Heart left ventricle (tissue), 16 donors: ENCODE measurements around the gene THEM5. TPM values are rescaled to one million over a fixed set of nuclear protein-coding genes. Genes with fewer than 3 reads are reported as not detected.
A peak's percentile ranks its signal among the peaks of the same experiment; 100 is the strongest.

Experiments used
- ATAC-seq, 4 donors: fragments of 200-7000 bp; cut with Tn5 transposase; one replicate each; pipeline ENCODE4 v1.9.1; 2020 to 2022; ENCODE audit warnings: moderate library complexity in 4 of 4, mild to moderate bottlenecking in 3 of 4, moderate number of reproducible peaks in 1 of 4
- DNase-seq, 5 donors: peaks; one replicate each; pipeline ENCODE4 v3.0.0-alpha.2; 2020
- H3K27ac ChIP-seq, 12 donors: fragments of 200-600 bp; sonication (generic) in 4 of 12; one replicate each; pipeline versions ENCODE4 v1.5.0 to v1.8.0; 2016 to 2022; ENCODE audit warnings: mild to moderate bottlenecking in 2 of 12
- H3K27me3 ChIP-seq, 9 donors: fragments of 200-600 bp; sonication (generic) in 2 of 9; one replicate each; pipeline versions ENCODE4 v1.5.1 to v1.8.0; 2016 to 2022; ENCODE audit warnings: mild to moderate bottlenecking in 3 of 9
- H3K36me3 ChIP-seq, 9 donors: fragments of 200-600 bp; sonication (generic) in 2 of 9; one replicate each; pipeline versions ENCODE4 v1.5.0 to v1.8.0; 2018 to 2022; ENCODE audit warnings: mild to moderate bottlenecking in 2 of 9
- H3K4me1 ChIP-seq, 12 donors: fragments of 200-600 bp; sonication (generic) in 4 of 12; one replicate each; pipeline versions ENCODE4 v1.5.0 to v1.8.0; 2016 to 2022; ENCODE audit warnings: mild to moderate bottlenecking in 3 of 12
- H3K4me3 ChIP-seq, 12 donors: fragments of 200-600 bp; sonication (generic) in 4 of 12; one replicate each; pipeline versions ENCODE4 v1.5.0 to v1.8.0; 2017 to 2022; ENCODE audit warnings: mild to moderate bottlenecking in 9 of 12, moderate library complexity in 4 of 12
- H3K9me3 ChIP-seq, 12 donors: fragments of 200-600 bp; sonication (generic) in 4 of 12; one replicate each; pipeline versions ENCODE4 v1.5.0 to v1.8.0; 2016 to 2022; ENCODE audit warnings: mild to moderate bottlenecking in 1 of 12
- CTCF ChIP-seq, 12 donors: fragments of 200-600 bp; sonication (generic) in 4 of 12; IDR thresholded peaks; one replicate each; pipeline versions ENCODE4 v1.5.0 to v1.8.0; 2018 to 2022; ENCODE audit warnings: antibody characterized with exemption in 12 of 12, mild to moderate bottlenecking in 5 of 12
- POLR2A ChIP-seq, 2 donors: fragments of 450-650 bp; IDR thresholded peaks; one replicate each; pipeline ENCODE4 v1.6.1; 2017; ENCODE audit warnings: antibody characterized with exemption in 2 of 2, mild to moderate bottlenecking in 2 of 2, moderate library complexity in 2 of 2
- WGBS, 4 donors: extraction: QIAGEN DNeasy Blood & Tissue Kit in 2 of 4; methylation state at CpG; one replicate each; pipeline versions ENCODE4 v1.1.5 to v1.1.7; 2013 to 2018; 5-methylcytosine and 5-hydroxymethylcytosine counted together
- intact Hi-C, 10 donors: fragments of 100-400 bp; cut with DNase I; formaldehyde crosslinking; loops; one replicate each; pipeline versions ENCODE4 v1.11.1 to v1.14.2; 2022
- polyA plus RNA-seq, 2 donors: library from polyadenylated mRNA; stranded (reverse); fragments of 200-250 nt; gene quantifications; one replicate each; pipeline ENCODE4 v1.2.3, GENCODE V29; 2013
- total RNA-seq, 9 donors: library from RNA; depleted of rRNA in 2 of 9; stranded (reverse); fragments of >200 nt in 2 of 9; fragmentation: NEBNext Ultra II Directional in 3 of 9; extraction: Animal tissue kit (Norgen Biotek cat#: 25700) in 3 of 9; gene quantifications; one replicate each; pipeline versions ENCODE4 v1.1.0 to v1.2.4, GENCODE V29; 2016 to 2023
- donor health status: ischemic (EF 13 %, LVEDD 7.1; RV severe dilation, severe dysfunction).
- donor health status: healthy with polysubstance abuse.
- donor health status: DM: no; HTN: yes; CAD: no.
- donor health status: DM: no; HTN: no; CAD: no.
- donor health status: ischemic (EF 25% LVEDD 6.9; RV normal size, moderate dysfunction).
- donor health status: ischemic (EF 25% LVEDD 5.7; RV mildly dilated, moderate dysfunction).
- donor health status: healthy.
- donor health status: DM: yes; HTN: yes; CAD: no.
- donor health status: ischemic (EF 35%, LVEDD 5.7; RV mildly dilated, moderate dysfunction).
- donor health status: nonischemic (EF 11% LVEDD 7.7; RV severe dilation, severe dysfunction).
- donor health status: DM: yes; HTN: yes; CAD: no.
- donor health status: PGD.
- donor health status: ischemic (EF 29% LVEDD 5.4; RV normal size, mild dysfunction).
- donor health status: nonischemic (EF 23%, LVEDD 6.1; RV moderate dilation, normal function).

THEM5 gene
- total and polyA plus RNA-seq, 11 donors: 0.52 TPM; not detected in 10

GRCh38 chr1:151897991-151898431, 44.5 kb upstream of the THEM5 start:
- DNase-seq: no peak
- H3K27ac ChIP-seq: peak overlapping the region in 1 of 12 donors; percentile 27
- 85 to 98% (median 93%) methylated on average over 8 to 10 of the region's 10 CpGs for WGBS, 4 donors
- peaks cover 0 to 29% (median 12%) of the 10 kb centered on the region in 12 donors for H3K9me3 ChIP-seq
- no peak overlapping the region for H3K4me3 ChIP-seq
- no peak for TF ChIP-seq POLR2A (IDR thresholded peaks at IDR 0.05)
- no peak for TF ChIP-seq CTCF (IDR thresholded peaks at IDR 0.05)
- no peak for ATAC-seq
- peaks cover 0 to 27% (median 24%) of the 10 kb centered on the region in 9 donors for H3K36me3 ChIP-seq
- peaks cover 0 to 22% (median 2%) of the 10 kb centered on the region in 12 donors for H3K4me1 ChIP-seq
- intact Hi-C loops: no loop called here
- H3K27me3 ChIP-seq: no peaks in the 10 kb centered on the region

GRCh38 chr1:151893176-151893924, 39.8 kb upstream of the THEM5 start:
- TF ChIP-seq CTCF (IDR thresholded peaks at IDR 0.05) (no peak), POLR2A (IDR thresholded peaks at IDR 0.05) (no peak)
- H3K36me3 ChIP-seq: peaks cover 0 to 69% (median 41%) of the 10 kb centered on the region in 9 donors
- no peak overlapping the region for H3K27ac ChIP-seq
- no peaks in the 10 kb centered on the region for H3K27me3 ChIP-seq
- peaks cover 0 to 14% (median 0%) of the 10 kb centered on the region in 12 donors for H3K4me1 ChIP-seq
- intact Hi-C loops: loop anchor here in 1 of 10 donors (5.0 kb wide), 1 partner anchor 109 kb away; no protein-coding TSS in a partner anchor
- DNase-seq (no peak), ATAC-seq (no peak)
- H3K4me3 ChIP-seq: no peak overlapping the region
- WGBS, 4 donors: 90 to 96% (median 94%) methylated on average over 9 of the region's 9 CpGs
- H3K9me3 ChIP-seq: no peaks in the 10 kb centered on the region

- WGBS, 4 donors: 93 to 97% (median 94%) methylated on average over 2 of the region's 2 CpGs
- no peak overlapping the region for H3K4me3 ChIP-seq
- intact Hi-C loops: loop anchor here in 1 of 10 donors (5.0 kb wide), 1 partner anchor 110 kb away; no protein-coding TSS in a partner anchor
- H3K27ac ChIP-seq: no peak overlapping the region
- peaks cover 0 to 9% (median 0%) of the 10 kb centered on the region in 12 donors for H3K4me1 ChIP-seq
- no peaks in the 10 kb centered on the region for H3K27me3 ChIP-seq
- ATAC-seq: no peak
- TF ChIP-seq POLR2A (IDR thresholded peaks at IDR 0.05) (no peak), CTCF (IDR thresholded peaks at IDR 0.05) (no peak)
- peaks cover 0 to 81% (median 50%) of the 10 kb centered on the region in 9 donors for H3K36me3 ChIP-seq
- DNase-seq: no peak
- H3K9me3 ChIP-seq: no peaks in the 10 kb centered on the region
Observed at GRCh38 chr1:151892190-151892589, 38.7 kb upstream of the THEM5 start.

- TF ChIP-seq CTCF (IDR thresholded peaks at IDR 0.05): no peak
- TF ChIP-seq POLR2A (IDR thresholded peaks at IDR 0.05): no peak
- H3K36me3 ChIP-seq: peaks cover 0 to 88% (median 50%) of the 10 kb centered on the region in 9 donors
- intact Hi-C loops: loop anchor here in 1 of 10 donors (5.0 kb wide), 1 partner anchor 111 kb away; no protein-coding TSS in a partner anchor
- H3K4me3 ChIP-seq: no peak overlapping the region
- 63 to 70% (median 65%) methylated on average over 3 of the region's 3 CpGs for WGBS, 4 donors
- H3K4me1 ChIP-seq: peaks cover 0 to 2% (median 0%) of the 10 kb centered on the region in 12 donors
- peak overlapping the region in 1 of 12 donors; percentile 10 for H3K27ac ChIP-seq
- peaks cover 0 to 5% (median 0%) of the 10 kb centered on the region in 12 donors for H3K9me3 ChIP-seq
- no peak for DNase-seq
- no peaks in the 10 kb centered on the region for H3K27me3 ChIP-seq
- ATAC-seq: no peak
Observed at GRCh38 chr1:151891512-151891911, 38.0 kb upstream of the THEM5 start.
